ENCODE data around the gene RITA1.

- TF ChIP-seq, protein P1, sequence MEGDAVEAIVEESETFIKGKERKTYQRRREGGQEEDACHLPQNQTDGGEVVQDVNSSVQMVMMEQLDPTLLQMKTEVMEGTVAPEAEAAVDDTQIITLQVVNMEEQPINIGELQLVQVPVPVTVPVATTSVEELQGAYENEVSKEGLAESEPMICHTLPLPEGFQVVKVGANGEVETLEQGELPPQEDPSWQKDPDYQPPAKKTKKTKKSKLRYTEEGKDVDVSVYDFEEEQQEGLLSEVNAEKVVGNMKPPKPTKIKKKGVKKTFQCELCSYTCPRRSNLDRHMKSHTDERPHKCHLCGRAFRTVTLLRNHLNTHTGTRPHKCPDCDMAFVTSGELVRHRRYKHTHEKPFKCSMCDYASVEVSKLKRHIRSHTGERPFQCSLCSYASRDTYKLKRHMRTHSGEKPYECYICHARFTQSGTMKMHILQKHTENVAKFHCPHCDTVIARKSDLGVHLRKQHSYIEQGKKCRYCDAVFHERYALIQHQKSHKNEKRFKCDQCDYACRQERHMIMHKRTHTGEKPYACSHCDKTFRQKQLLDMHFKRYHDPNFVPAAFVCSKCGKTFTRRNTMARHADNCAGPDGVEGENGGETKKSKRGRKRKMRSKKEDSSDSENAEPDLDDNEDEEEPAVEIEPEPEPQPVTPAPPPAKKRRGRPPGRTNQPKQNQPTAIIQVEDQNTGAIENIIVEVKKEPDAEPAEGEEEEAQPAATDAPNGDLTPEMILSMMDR (IDR thresholded peaks at IDR 0.05; ENCODE audit: low read depth, low read length), result no peak
- TF ChIP-seq POLR2A (IDR thresholded peaks at IDR 0.05; ENCODE audit: extremely low read depth, insufficient read length), result no peak
- no peak for TF ChIP-seq MYC (IDR thresholded peaks at IDR 0.05; ENCODE audit: low read depth, low read length)
These were observed 1.3 kb downstream of the RITA1 start for GRCh38 chr12:113186666-113187325.

All from NB4 (cell line).